ENCODE data around the gene NTN1. TPM values are rescaled to one million over a fixed set of nuclear protein-coding genes. Genes with fewer than 3 reads are reported as not detected.

NTN1 gene
- total RNA-seq, 4 donors from 2014 or later, result 3.3 to 19.2 (median 10.4) TPM

GRCh38 chr17:9183306-9183705 lies 162.0 kb downstream of the NTN1 start:
- H3K27ac ChIP-seq, result no peak overlapping the region
- no peaks in the 10 kb centered on the region for H3K9me3 ChIP-seq
- TF ChIP-seq CTCF (IDR thresholded peaks at IDR 0.05), result no peak
- no peak for TF ChIP-seq POLR2A (IDR thresholded peaks at IDR 0.05)
- no peaks in the 10 kb centered on the region for H3K4me1 ChIP-seq
- DNase-seq, result no peak
- intact Hi-C loops (cut with DNase I; ENCODE audit: low total_unique reads), result no loop called here
- H3K36me3 ChIP-seq, result no peaks in the 10 kb centered on the region
- H3K27me3 ChIP-seq, result no peaks in the 10 kb centered on the region
- no peak overlapping the region for H3K4me3 ChIP-seq

GRCh38 chr17:9185142-9185541 lies 163.8 kb downstream of the NTN1 start:
- H3K4me1 ChIP-seq, result no peaks in the 10 kb centered on the region
- no peak overlapping the region for H3K4me3 ChIP-seq
- no peaks in the 10 kb centered on the region for H3K9me3 ChIP-seq
- H3K27ac ChIP-seq, result no peak overlapping the region
- no peak for DNase-seq
- TF ChIP-seq CTCF (IDR thresholded peaks at IDR 0.05) (no peak), POLR2A (IDR thresholded peaks at IDR 0.05) (no peak)
- intact Hi-C loops (cut with DNase I; ENCODE audit: low total_unique reads), result no loop called here
- H3K27me3 ChIP-seq, result no peaks in the 10 kb centered on the region
- H3K36me3 ChIP-seq, result no peaks in the 10 kb centered on the region

- H3K4me1 ChIP-seq, result no peaks in the 10 kb centered on the region
- intact Hi-C loops (cut with DNase I; ENCODE audit: low total_unique reads), result no loop called here
Observed at GRCh38 chr17:9185688-9186284, 164.5 kb downstream of the NTN1 start.

GRCh38 chr17:9187828-9188227 lies 166.5 kb downstream of the NTN1 start:
- Histone ChIP-seq H3K4me1 (no peaks in the 10 kb centered on the region), H3K36me3 (no peaks in the 10 kb centered on the region), H3K9me3 (no peaks in the 10 kb centered on the region), H3K27me3 (no peaks in the 10 kb centered on the region), H3K27ac (no peak overlapping the region), H3K4me3 (no peak overlapping the region)
- no peak for TF ChIP-seq POLR2A (IDR thresholded peaks at IDR 0.05)
- no peak for TF ChIP-seq CTCF (IDR thresholded peaks at IDR 0.05)
- intact Hi-C loops (cut with DNase I; ENCODE audit: low total_unique reads), result no loop called here
- DNase-seq, result no peak

More at GRCh38 chr17:9185688-9186284, 164.5 kb downstream of the NTN1 start:
- DNase-seq, result no peak
- no peaks in the 10 kb centered on the region for H3K36me3 ChIP-seq
- TF ChIP-seq POLR2A (IDR thresholded peaks at IDR 0.05) (no peak), CTCF (IDR thresholded peaks at IDR 0.05) (no peak)
- H3K27ac ChIP-seq, result no peak overlapping the region
- H3K9me3 ChIP-seq, result no peaks in the 10 kb centered on the region
- H3K27me3 ChIP-seq, result no peaks in the 10 kb centered on the region
- no peak overlapping the region for H3K4me3 ChIP-seq

GRCh38 chr17:9188367-9188766 lies 167.1 kb downstream of the NTN1 start:
- H3K36me3 ChIP-seq, result no peaks in the 10 kb centered on the region
- DNase-seq, result no peak
- TF ChIP-seq CTCF (IDR thresholded peaks at IDR 0.05), result no peak
- no peak for TF ChIP-seq POLR2A (IDR thresholded peaks at IDR 0.05)
- no peaks in the 10 kb centered on the region for H3K9me3 ChIP-seq
- intact Hi-C loops (cut with DNase I; ENCODE audit: low total_unique reads), result no loop called here
- no peaks in the 10 kb centered on the region for H3K4me1 ChIP-seq
- H3K27ac ChIP-seq, result no peak overlapping the region
- no peak overlapping the region for H3K4me3 ChIP-seq
- H3K27me3 ChIP-seq, result no peaks in the 10 kb centered on the region

All from uterus (tissue), 4 donors.